ENCODE results near the gene GALNT10. TPM values are rescaled to one million over a fixed set of nuclear protein-coding genes. Genes with fewer than 3 reads are reported as not detected.

Gene GALNT10
- polyA plus RNA-seq, 1 donor (not counting 4 experiments of a cell fraction or from before 2014, with no cell fraction given) = 17.9 TPM

DNA sequence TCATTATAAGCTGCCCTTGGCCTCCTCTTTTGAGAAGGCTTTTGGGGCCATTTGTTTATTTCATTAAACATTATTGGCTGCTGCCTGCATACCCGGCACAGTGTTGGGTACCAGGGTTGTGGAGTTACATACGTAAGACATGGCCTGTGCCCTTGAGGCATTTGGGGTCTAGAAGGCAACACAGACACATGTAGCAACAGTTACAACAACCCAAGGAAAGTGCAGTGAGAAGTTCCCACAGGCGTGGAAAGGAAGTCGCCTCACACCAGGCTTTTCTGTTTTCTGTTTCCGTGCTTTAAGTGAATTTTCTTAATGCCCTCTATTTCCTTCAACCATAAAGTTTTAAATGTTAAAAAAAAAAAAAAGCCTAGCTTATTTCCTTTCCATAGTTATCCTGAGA, 47.4 kb downstream of the GALNT10 start:
- DNase-seq (ENCODE audit: low read depth, low spot score) = no peak
- dilution Hi-C loops (cut with MboI; ENCODE audit: extremely low pct_ligation_motif_present, low sequenced_read_pairs) = no loop called here
- no peaks in the 10 kb centered on the region for H4K20me1 ChIP-seq (ENCODE audit: control insufficient read depth, extremely low read depth, insufficient read depth, low read length)

GRCh38 chr5:154238776-154239481, 48.4 kb downstream of the GALNT10 start:
- FAIRE-seq = no peak
- no peaks in the 10 kb centered on the region for H4K20me1 ChIP-seq (ENCODE audit: control insufficient read depth, extremely low read depth, insufficient read depth, low read length)

More for the DNA sequence above, 47.4 kb downstream of the GALNT10 start:
- no peak for FAIRE-seq
- Histone ChIP-seq H3K9me1 (ENCODE audit: control insufficient read depth, extremely low read depth, insufficient read depth, low read length) (no peaks in the 10 kb centered on the region), H3K9ac (ENCODE audit: control insufficient read depth, extremely low read depth, insufficient read depth, low read length) (no peak overlapping the region), H3K9me3 (ENCODE audit: control insufficient read depth, low read depth, low read length) (no peaks in the 10 kb centered on the region), H2AFZ (ENCODE audit: control insufficient read depth, low read length) (no peak overlapping the region), H3K27me3 (ENCODE audit: control insufficient read depth, extremely low read depth, insufficient read depth, low read length) (no peaks in the 10 kb centered on the region), H3K79me2 (ENCODE audit: control insufficient read depth, insufficient read depth, low read length) (no peaks in the 10 kb centered on the region), H3K27ac (ENCODE audit: control insufficient read depth, insufficient read depth, low read length) (no peak overlapping the region), H3K4me1 (ENCODE audit: control insufficient read depth, extremely low read depth, insufficient read depth, low read length) (no peaks in the 10 kb centered on the region), H3K4me2 (ENCODE audit: control insufficient read depth, extremely low read depth, insufficient read depth, low read depth, low read length) (no peak overlapping the region), H3K4me3 (ENCODE audit: control insufficient read depth in 2 of 3, extremely low read depth in 1 of 3, insufficient read depth in 2 of 3, low read depth in 1 of 3, low read length in 3 of 3) (no peak overlapping the region), H3K36me3 (ENCODE audit: control insufficient read depth in 2 of 2, extremely low read depth in 1 of 2, insufficient read depth in 2 of 2, low read length in 2 of 2) (no peaks in the 10 kb centered on the region)
- TF ChIP-seq EZH2 (IDR thresholded peaks at IDR 0.05; ENCODE audit: low read length) = no peak
- TF ChIP-seq, protein P1, sequence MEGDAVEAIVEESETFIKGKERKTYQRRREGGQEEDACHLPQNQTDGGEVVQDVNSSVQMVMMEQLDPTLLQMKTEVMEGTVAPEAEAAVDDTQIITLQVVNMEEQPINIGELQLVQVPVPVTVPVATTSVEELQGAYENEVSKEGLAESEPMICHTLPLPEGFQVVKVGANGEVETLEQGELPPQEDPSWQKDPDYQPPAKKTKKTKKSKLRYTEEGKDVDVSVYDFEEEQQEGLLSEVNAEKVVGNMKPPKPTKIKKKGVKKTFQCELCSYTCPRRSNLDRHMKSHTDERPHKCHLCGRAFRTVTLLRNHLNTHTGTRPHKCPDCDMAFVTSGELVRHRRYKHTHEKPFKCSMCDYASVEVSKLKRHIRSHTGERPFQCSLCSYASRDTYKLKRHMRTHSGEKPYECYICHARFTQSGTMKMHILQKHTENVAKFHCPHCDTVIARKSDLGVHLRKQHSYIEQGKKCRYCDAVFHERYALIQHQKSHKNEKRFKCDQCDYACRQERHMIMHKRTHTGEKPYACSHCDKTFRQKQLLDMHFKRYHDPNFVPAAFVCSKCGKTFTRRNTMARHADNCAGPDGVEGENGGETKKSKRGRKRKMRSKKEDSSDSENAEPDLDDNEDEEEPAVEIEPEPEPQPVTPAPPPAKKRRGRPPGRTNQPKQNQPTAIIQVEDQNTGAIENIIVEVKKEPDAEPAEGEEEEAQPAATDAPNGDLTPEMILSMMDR (optimal IDR thresholded peaks at IDR 0.05 in 1 of 3, IDR thresholded peaks at IDR 0.05 in 1 of 3, conservative IDR thresholded peaks at IDR 0.05 in 1 of 3; ENCODE audit: extremely low read depth in 1 of 3, insufficient read depth in 2 of 3, low read length in 3 of 3) = no peak

More at GRCh38 chr5:154238776-154239481, 48.4 kb downstream of the GALNT10 start:
- TF ChIP-seq, protein P1 (optimal IDR thresholded peaks at IDR 0.05 in 1 of 3, IDR thresholded peaks at IDR 0.05 in 1 of 3, conservative IDR thresholded peaks at IDR 0.05 in 1 of 3; ENCODE audit: extremely low read depth in 1 of 3, insufficient read depth in 2 of 3, low read length in 3 of 3) = no peak
- no peak for TF ChIP-seq EZH2 (IDR thresholded peaks at IDR 0.05; ENCODE audit: low read length)
- H3K9me1 ChIP-seq (ENCODE audit: control insufficient read depth, extremely low read depth, insufficient read depth, low read length) = no peaks in the 10 kb centered on the region
- H3K79me2 ChIP-seq (ENCODE audit: control insufficient read depth, insufficient read depth, low read length) = no peaks in the 10 kb centered on the region
- no peak for DNase-seq (ENCODE audit: low read depth, low spot score)
- H3K27ac ChIP-seq (ENCODE audit: control insufficient read depth, insufficient read depth, low read length) = no peak overlapping the region
- no peaks in the 10 kb centered on the region for H3K4me1 ChIP-seq (ENCODE audit: control insufficient read depth, extremely low read depth, insufficient read depth, low read length)
- no peak overlapping the region for H3K9ac ChIP-seq (ENCODE audit: control insufficient read depth, extremely low read depth, insufficient read depth, low read length)
- dilution Hi-C loops (cut with MboI; ENCODE audit: extremely low pct_ligation_motif_present, low sequenced_read_pairs) = no loop called here
- no peak overlapping the region for H3K4me3 ChIP-seq (ENCODE audit: control insufficient read depth in 2 of 3, extremely low read depth in 1 of 3, insufficient read depth in 2 of 3, low read depth in 1 of 3, low read length in 3 of 3)
- no peak overlapping the region for H2AFZ ChIP-seq (ENCODE audit: control insufficient read depth, low read length)
- H3K9me3 ChIP-seq (ENCODE audit: control insufficient read depth, low read depth, low read length) = no peaks in the 10 kb centered on the region
- H3K4me2 ChIP-seq (ENCODE audit: control insufficient read depth, extremely low read depth, insufficient read depth, low read depth, low read length) = no peak overlapping the region
- no peaks in the 10 kb centered on the region for H3K27me3 ChIP-seq (ENCODE audit: control insufficient read depth, extremely low read depth, insufficient read depth, low read length)
- no peaks in the 10 kb centered on the region for H3K36me3 ChIP-seq (ENCODE audit: control insufficient read depth in 2 of 2, extremely low read depth in 1 of 2, insufficient read depth in 2 of 2, low read length in 2 of 2)

All from keratinocyte (primary cell).